Stomach (tissue), 4 donors: ENCODE data around the gene CDC14A.
"Not testable (repeated sequence)": the region's sequence is repeated elsewhere in the genome, so short reads cannot be mapped to it uniquely, and the experiment has no call there.

Experiments used
- CTCF ChIP-seq, 7 experiments: fragments of 450-650 bp in 4 of 7; fragments of 200-600 bp in 3 of 7; sonication (generic) in 3 of 7; IDR thresholded peaks; one replicate each; pipeline ENCODE4 v1.5.1; 2016 to 2019; ENCODE audit warnings: antibody characterized with exemption in 7 of 7, control low read depth in 2 of 7, mild to moderate bottlenecking in 1 of 7
- POLR2A ChIP-seq, 4 donors: fragments of 450-650 bp; IDR thresholded peaks; one replicate each; pipeline ENCODE4 v1.6.1; 2016; ENCODE audit warnings: antibody characterized with exemption in 4 of 4, control low read depth in 2 of 4, mild to moderate bottlenecking in 1 of 4, moderate library complexity in 1 of 4

DNA sequence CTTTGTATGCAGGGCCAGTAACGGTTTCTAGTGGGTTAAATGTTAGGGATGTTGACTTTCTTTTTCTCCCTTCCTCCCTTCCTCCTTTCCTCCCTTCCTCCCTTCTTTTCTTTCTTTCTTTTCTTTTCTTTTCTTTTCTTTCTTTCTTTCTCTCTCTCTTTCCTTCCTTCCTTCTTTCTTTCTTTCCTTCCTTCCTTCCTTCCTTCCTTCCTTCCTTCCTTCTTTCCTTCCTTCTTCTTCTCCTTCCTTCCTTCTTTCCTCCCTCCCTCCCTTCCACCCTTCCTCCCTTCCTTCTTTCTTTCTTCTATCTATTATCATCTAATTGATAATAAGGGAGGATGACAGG lies 26.0 kb upstream of the CDC14A start:
- not testable (repeated sequence) for TF ChIP-seq CTCF, POLR2A (IDR thresholded peaks at IDR 0.05)
